Hematopoietic multipotent progenitor cell treated with erythropoietin and hydrocortisone succinate and interleukin-3 and kit ligand, for 15 days (in vitro differentiated cells): ENCODE data around the gene ANKRD2.
"Not testable (repeated sequence)": the region's sequence is repeated elsewhere in the genome, so short reads cannot be mapped to it uniquely, and the experiment has no call there.

Experiments used
- DNase-seq: peaks from one replicate; pipeline ENCODE4 v3.0.0-alpha.2; 2015; ENCODE audit warnings: low spot score

The ANKRD2 gene

DNA sequence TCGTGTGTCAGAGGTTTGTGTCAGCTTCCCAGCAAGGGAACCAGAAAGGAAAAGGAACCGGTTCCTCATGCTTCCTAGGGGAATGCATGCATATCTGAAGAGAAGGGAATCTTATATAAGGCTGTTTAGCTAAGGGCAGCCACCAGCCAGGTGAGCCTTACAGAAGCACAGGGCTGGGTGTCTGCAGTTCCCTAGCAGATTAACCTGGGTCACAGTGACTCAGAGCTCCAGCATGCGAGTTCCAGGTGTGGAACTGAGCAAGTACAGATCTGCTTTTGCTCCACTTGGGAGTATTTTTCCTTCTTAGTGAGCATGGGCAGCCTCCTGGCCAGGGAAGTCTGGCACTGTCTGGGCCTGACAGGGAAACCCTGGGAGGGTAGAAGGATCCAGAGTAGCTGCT lies 957 bp upstream of the ANKRD2 start:
- no peak for DNase-seq

- DNase-seq, result no peak
Measured at GRCh38 chr10:97573021-97573420, 442 bp downstream of the ANKRD2 start.

DNA sequence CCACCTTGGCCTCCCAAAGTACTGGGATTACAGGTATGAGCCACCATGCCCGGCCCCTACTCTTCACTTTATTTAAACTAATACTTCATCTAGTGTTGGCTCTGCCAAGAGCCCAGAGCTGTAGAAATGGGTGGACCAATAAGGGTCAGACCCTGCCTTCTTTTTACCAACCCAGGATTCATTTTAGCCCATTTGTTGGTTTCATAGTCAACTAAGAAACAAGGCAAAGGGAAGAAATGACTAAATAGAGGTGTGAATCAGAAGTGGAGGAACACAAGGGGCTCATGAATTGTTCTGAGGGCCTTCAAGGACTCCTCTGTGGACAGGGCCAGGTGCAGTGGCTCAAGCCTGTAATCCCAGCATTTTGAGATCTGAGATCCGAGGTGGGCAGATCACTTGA lies 1.1 kb downstream of the ANKRD2 start:
- no peak for DNase-seq

GRCh38 chr10:97574374-97575126 lies 2.0 kb downstream of the ANKRD2 start:
- DNase-seq, result peak; percentile 67

- DNase-seq, result no peak
Measured at GRCh38 chr10:97575127-97575668, 2.6 kb downstream of the ANKRD2 start.

GRCh38 chr10:97576487-97576886 lies 3.9 kb downstream of the ANKRD2 start:
- DNase-seq, result not testable (repeated sequence)

DNA sequence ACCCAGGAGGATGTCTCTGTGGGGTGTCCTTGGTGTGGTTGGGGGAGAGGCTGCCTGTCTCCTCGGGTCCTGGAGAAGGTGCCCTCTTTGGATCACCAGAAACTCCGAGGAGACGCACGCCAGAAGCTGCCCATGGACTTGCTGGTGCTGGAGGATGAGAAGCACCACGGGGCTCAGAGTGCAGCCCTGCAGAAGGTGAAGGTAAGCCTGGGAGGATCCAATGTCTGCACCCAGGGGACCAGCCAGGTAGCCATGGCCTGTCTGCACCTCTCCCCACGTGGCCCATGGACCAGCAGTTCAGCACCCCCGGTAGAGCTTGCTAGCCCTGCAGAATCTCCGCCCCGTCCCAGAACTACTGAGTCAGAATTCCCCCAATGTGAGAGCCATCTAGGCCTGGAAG lies 5.1 kb downstream of the ANKRD2 start:
- DNase-seq, result no peak

DNA sequence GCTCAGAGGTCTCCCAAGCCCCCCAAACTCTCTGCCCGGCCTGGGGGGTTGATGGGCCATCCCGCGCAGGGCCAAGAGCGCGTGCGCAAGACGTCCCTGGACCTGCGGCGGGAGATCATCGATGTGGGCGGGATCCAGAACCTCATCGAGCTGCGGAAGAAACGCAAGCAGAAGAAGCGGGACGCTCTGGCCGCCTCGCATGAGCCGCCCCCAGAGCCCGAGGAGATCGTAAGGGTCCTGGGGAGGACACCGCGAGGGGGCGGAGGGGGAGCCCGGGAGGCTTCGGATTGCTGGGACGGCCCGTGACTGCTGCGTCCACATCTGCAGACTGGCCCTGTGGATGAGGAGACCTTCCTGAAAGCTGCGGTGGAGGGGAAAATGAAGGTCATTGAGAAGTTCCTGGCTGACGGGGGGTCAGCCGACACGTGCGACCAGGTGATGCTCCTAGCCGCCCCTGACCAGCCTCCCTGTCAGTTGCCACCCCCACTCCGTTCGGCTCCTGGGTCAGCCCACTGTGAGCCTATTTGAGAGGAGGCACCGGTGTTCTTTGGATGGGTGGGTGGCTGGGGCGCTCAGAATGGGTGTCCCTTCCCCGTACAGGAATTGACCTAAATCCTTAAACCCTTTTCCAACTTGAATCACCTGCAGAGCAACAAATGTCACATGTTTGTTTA lies 5.7 kb downstream of the ANKRD2 start:
- no peak for DNase-seq

- DNase-seq, result no peak
Measured at GRCh38 chr10:97580421-97581367, 8.1 kb downstream of the ANKRD2 start.

DNA sequence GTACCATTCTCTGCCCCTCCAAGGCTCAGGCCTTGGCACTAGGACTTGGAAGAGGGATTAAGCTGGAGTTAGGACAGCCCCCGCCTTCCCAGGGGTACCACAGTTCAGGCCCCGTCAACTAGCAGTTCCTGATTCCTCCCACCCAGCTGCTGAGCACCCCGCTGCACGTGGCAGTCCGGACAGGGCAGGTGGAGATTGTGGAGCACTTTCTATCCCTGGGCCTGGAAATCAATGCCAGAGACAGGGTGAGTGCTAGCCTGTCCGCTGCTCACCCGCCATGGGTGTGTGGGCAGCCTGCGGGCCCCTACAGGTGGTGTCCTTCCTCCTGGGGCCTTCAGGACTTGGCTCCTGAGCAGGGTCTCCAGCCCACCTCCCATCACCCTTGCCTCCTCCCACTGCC lies 9.6 kb downstream of the ANKRD2 start:
- no peak for DNase-seq

DNA sequence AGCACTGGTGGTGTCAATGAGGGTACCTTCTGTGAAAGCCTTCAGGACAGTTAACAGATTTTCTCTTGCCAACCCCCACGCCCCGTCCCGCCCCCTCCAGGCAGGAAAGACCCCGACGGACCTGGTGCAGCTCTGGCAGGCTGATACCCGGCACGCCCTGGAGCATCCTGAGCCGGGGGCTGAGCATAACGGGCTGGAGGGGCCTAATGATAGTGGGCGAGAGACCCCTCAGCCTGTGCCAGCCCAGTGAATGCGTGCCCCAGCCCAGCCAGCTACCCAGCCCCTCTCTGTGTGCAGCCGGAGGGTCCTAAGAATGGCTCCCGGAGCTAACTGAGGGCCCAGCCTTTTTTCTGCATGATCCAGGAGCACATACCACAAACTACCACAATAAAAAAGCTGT lies 10.9 kb downstream of the ANKRD2 start:
- no peak for DNase-seq

DNA sequence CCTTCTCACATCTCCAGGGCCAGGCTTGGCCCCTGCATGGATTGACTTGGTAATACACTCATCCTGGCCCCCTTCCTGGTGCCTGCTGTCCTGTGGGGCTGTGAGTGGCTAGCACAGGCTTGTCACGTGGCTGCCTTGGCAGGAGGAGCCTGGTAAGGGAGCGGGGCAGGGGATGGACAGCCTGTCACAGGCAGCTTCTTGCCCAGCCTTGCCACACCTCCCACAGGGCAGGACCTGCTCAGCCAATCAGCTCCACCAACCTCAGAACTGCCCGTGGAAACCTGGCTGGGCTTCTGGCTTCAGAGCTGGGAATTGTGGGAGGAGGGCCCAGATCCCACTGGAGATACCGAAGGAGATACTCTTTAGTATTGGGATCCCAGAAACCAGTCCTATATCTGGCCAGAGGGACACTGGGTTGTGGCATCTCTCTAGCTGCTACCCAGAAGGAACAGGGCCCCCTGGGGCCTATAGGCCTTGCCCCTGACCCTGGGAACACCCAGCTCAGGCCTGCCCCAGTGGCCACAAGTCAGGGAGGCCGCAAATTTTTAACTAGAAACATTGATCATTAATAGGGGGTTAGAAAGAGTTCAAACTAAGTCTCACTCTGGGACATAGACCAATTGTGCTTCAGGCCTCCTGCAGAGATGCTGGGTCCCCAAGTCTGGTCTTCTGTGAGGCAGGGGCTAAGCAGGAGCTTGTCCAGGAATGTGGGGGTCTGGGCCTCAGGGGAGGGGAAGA lies 11.7 kb downstream of the ANKRD2 start, which contains the start of gene HOGA1:
TSS of gene HOGA1 (plus strand) at position 330 of the 738 bp plus-strand sequence. CDS start at position 645, 315 bp downstream.
- DNase-seq, result no peak

- DNase-seq, result no peak
Measured at GRCh38 chr10:97584798-97585438, 12.3 kb downstream of the ANKRD2 start.

- DNase-seq, result no peak
Measured at GRCh38 chr10:97585439-97585811, 12.8 kb downstream of the ANKRD2 start.

GRCh38 chr10:97587183-97587582 lies 14.6 kb downstream of the ANKRD2 start:
- no peak for DNase-seq

GRCh38 chr10:97589479-97589878 lies 16.9 kb downstream of the ANKRD2 start, which contains the start of gene C10orf62:
Gene C10orf62, plus strand, starts transcription at chr10:97589721. Its CDS starts 177 bp downstream, at chr10:97589898.
- no peak for DNase-seq

GRCh38 chr10:97590082-97590747 lies 17.6 kb downstream of the ANKRD2 start:
- DNase-seq, result no peak

DNA sequence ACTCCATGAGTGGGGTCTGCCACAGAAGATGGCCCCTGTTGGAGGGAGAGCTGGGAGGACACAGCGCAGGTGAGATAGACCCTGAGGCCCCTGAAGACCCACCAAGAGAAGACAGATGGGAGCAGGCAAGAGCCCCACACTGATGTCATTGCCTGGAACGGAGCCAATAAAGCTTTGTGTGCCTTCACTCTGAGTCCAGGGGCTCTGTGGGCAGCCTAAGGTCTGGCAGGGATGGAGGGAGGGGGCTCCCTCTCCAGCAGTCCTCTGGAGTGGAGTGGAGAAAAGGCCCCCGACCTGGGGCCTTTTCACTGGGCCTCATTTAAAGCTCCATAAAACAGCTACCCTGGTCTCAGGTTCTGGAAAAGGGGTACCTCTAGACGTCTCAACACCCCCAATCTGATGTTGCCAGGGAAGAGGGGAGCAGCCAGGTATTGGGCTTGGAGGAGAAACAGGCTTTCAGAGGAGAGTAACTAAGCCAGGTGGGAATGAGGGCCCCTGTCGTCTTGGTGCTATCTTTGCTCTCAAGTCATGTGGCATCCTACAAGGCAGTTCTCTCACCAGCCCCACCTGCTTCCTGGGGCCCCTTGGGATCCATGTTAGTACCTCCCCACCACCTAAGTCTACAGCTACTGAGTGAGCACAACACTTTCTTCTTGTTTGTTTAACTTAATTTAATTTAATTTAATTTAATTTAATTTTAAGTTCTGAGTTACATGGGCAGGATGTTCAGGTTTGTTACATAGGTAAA lies 18.3 kb downstream of the ANKRD2 start:
- DNase-seq, result no peak

DNA sequence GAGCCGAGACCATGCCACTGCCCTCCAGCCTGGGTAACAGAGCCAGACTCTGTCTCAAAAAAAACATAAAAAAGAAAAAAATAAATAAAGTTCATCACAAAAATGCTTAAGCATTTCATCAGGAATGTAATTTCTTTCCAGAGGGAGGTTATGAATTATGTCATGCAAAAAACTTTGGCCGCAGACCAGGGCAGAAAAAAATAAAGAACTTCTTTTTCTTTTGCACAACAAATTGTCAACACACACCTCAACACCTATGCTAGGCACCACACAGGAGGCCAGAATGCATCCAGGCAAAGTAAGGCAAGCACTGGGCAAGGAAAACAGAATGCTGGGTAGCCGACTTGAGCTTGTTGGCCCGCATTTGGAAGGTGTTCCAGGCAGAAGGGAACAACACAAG lies 20.8 kb downstream of the ANKRD2 start:
- no peak for DNase-seq
